ENCODE measurements around the gene RPS6KA2.

Gene RPS6KA2

GRCh38 chr6:166507380-166507779 is 119.7 kb downstream of the RPS6KA2 start:
- no peak overlapping the region for H3K27ac ChIP-seq
- TF ChIP-seq ZFX (IDR thresholded peaks at IDR 0.05; ENCODE audit: borderline replicate concordance) (no peak), CTCF (IDR thresholded peaks at IDR 0.05) (no peak)

- H3K27ac ChIP-seq = no peak overlapping the region
- TF ChIP-seq ZFX (IDR thresholded peaks at IDR 0.05; ENCODE audit: borderline replicate concordance) = no peak
Observed at GRCh38 chr6:166505133-166505905, 121.7 kb downstream of the RPS6KA2 start.

GRCh38 chr6:166504100-166504499 is 123.0 kb downstream of the RPS6KA2 start:
- TF ChIP-seq CTCF (IDR thresholded peaks at IDR 0.05) (no peak), ZFX (IDR thresholded peaks at IDR 0.05; ENCODE audit: borderline replicate concordance) (no peak)
- no peak overlapping the region for H3K27ac ChIP-seq

DNA sequence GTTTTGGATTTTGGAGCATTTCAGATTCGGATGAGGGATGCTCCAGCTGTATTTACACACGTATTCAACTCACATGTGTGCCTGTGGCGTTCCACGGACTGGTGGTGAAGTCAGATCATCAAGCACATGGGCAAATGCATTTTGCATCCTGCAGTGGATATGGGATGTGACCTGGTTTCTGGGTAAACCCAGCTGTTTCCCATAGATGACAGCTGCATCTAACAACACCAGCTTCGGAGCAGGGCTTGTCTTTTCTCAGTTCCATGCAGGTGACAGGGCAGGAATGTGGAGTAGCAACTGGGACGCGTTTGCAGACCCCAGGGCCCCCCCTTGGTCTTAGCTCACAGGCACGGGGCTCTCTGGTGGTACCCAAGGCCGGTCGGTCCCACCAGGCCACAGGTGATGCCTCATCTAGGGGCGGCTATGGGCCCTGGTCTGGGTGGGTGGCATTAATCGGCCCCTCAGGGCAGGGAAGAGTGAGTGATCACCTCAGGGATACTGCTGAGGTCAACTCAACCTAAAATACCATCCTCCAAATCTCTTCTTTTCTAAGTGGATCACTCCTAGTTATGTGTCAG is 123.8 kb downstream of the RPS6KA2 start:
- no peak overlapping the region for H3K27ac ChIP-seq
- TF ChIP-seq ZFX (IDR thresholded peaks at IDR 0.05; ENCODE audit: borderline replicate concordance) (no peak), CTCF (IDR thresholded peaks at IDR 0.05) (no peak)

- H3K27ac ChIP-seq = no peak overlapping the region
- TF ChIP-seq CTCF (IDR thresholded peaks at IDR 0.05) (no peak), ZFX (IDR thresholded peaks at IDR 0.05; ENCODE audit: borderline replicate concordance) (no peak)
Observed at GRCh38 chr6:166502453-166502852, 124.6 kb downstream of the RPS6KA2 start.

DNA sequence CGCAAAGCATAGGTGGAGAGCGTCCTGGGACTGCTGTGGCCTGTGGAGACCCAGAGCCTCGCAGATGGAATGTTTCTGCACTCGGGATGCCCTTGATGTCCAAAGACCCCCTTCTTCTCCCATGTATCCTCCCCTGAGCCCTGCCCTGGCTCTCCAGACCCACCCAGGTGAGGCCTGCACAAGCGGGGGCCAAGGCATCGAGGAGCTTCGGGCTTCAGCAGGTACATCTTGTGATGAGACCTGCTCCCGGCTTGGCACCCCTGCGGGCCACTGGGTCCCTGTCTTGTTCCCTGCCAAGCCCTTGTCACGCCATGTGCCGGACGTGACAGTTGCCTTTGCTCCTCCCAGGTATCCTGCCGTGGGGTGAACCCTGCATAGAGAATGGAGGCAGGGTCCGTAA is 125.8 kb downstream of the RPS6KA2 start:
- no peak overlapping the region for H3K27ac ChIP-seq
- TF ChIP-seq ZFX (IDR thresholded peaks at IDR 0.05; ENCODE audit: borderline replicate concordance) = no peak
- no peak for TF ChIP-seq CTCF (IDR thresholded peaks at IDR 0.05)

DNA sequence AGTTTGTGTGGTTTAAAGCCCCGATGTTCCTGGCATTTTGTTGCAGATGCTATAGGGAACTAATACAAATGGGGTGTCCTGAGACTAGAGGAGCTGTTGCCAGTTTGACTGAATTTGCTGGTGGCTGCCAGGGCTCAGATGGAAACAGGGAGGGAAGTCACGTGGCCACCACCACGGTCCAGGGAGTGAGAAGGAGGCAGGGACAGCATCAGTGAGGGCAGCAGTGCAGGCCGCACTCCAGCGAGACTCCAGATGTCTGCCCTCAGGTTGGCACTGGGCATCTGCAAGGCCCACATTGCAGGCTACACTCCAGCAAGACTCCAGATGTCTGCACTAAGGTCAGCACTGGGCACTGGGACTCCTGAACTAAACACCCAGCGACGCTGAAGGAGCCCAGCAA is 126.8 kb downstream of the RPS6KA2 start:
- no peak overlapping the region for H3K27ac ChIP-seq
- TF ChIP-seq ZFX (IDR thresholded peaks at IDR 0.05; ENCODE audit: borderline replicate concordance) (no peak), CTCF (IDR thresholded peaks at IDR 0.05) (no peak)

Data from 22Rv1 (cell line).